NCI-H2227 treated with DMSO at 0.1 percent for 48 hours (cell line): ENCODE data around the gene BAHD1.

Experiments
- DNase-seq: peaks from one replicate; lab custom pipeline; 2025; lab: John Stamatoyannopoulos, UW

Gene BAHD1

DNA sequence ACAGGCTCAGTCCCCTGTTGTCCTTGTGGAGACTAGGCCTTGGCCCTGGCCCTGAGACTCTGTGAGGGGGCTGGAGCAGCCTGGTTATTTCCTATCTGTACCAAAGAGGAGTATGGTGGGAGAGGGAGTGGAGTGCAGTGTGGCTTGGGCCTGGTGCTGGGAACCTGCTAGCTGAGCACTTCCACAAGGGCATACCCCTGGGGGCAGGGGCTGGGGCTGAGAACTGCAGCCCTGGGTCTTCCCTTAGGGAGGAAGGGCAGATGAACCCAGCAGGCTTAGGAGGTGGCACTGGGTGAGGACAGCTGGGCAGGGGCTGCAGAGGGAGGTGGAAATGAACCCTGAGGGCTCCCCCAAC is 26.5 kb downstream of the BAHD1 start:
- no peak for DNase-seq

DNA sequence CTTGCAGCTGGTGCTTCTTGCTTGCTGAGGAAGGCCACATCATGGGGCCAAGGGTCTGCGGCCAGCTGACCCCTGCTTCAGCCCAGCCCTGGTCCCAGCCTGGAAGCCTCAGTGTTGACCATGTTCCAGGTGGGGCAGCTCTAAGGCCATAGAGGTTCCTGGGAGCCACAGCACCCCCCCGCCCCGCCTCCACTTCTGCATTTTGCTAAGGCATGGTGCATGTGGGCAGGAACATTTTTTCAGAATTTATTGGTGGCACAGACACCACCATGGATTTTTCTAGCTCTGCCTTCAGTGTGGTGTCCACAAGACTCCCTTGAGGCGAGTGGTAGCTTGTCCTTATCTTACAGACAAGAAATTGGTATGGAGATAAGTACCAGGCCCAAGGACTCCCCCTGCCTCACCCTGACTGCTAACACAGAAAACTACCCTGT is 28.2 kb downstream of the BAHD1 start:
- DNase-seq, result no peak

DNA sequence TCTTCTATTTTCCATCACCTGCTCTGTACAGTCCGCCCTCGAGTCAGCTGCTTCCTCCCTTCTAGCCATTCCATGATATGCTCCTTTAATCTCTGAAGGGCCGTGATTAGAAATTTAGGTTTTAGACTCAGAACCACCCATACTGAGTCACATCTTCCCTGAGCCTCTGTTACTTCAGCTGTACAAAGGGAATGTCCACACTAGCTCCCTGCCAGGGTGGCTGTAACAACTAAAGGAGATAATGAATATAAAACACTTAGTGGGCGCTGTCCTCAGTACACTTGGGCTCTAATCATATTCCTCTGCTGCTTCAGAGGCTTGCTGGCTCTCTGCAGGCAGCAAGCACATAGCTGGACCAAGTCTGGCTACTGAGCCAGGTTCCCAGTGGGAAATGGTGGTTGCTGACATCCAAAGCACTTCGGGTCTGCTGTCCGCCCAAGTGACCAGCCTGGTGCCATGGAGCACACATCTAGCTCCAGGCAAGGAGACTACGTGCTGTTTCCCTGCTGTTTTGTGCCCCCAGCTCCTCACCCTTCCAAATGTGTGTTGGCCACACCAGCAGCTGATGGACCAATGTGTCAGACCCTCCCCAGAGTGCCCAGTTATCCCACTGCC is 29.1 kb downstream of the BAHD1 start:
- DNase-seq, result no peak

DNA sequence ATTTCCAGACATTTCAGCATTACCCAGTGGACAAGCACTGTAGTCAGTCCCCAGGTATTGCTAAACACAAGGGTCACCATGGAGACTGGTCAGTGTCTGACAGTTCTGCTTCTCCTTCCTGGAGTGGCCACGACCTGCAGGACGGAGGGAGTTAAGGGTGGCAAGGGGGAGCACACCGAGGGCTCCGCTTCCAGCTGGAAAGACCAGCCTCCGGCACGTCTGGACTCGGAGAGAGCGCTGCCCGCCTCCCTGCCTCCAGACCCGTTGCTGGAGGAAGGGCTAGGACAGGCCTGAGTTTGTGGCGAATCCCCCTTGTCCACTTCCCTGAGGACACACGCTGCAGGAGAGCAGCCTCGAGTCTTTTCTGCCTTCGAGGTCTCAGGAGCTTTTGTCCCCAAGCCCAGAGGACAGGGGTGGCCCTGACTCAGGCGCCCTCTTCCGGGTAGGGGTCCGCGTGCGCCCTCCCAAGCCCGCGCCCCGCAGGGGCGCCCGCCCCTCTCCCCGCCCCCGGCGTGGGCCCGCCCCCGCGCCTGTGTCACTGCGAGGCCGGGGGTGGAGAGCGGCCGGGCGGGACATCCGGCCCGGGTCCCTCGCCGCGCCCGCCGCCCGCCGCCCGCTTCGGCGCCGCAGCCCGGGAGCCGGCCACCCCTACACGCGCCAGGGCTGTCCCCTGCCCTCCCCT is 29.8 kb downstream of the BAHD1 start, which contains the start of gene CHST14:
CHST14 (plus strand) TSS at position 562 of the 682 bp plus-strand sequence. CDS start 230 bp downstream, outside the sequence.
- peak; percentile 37 for DNase-seq

DNA sequence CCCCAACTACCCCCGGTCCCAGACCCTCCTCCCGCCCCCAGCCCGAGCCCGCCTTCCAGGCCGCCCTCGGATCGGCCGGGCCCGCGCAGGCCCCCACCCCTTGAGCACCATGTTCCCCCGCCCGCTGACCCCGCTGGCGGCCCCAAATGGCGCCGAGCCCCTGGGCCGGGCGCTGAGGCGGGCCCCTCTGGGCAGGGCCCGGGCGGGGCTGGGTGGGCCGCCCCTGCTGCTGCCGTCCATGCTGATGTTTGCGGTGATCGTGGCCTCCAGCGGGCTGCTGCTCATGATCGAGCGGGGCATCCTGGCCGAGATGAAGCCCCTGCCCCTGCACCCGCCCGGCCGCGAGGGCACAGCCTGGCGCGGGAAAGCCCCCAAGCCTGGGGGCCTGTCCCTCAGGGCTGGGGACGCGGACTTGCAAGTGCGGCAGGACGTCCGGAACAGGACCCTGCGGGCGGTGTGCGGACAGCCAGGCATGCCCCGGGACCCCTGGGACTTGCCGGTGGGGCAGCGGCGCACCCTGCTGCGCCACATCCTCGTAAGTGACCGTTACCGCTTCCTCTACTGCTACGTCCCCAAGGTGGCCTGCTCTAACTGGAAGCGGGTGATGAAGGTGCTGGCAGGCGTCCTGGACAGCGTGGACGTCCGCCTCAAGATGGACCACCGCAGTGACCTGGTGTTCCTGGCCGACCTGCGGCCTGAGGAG is 30.5 kb downstream of the BAHD1 start:
- DNase-seq, result no peak

DNA sequence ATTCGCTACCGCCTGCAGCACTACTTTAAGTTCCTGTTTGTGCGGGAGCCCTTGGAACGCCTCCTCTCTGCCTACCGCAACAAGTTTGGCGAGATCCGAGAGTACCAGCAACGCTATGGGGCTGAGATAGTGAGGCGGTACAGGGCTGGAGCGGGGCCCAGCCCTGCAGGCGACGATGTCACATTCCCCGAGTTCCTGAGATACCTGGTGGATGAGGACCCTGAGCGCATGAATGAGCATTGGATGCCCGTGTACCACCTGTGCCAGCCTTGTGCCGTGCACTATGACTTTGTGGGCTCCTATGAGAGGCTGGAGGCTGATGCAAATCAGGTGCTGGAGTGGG is 31.0 kb downstream of the BAHD1 start:
- DNase-seq, result no peak

DNA sequence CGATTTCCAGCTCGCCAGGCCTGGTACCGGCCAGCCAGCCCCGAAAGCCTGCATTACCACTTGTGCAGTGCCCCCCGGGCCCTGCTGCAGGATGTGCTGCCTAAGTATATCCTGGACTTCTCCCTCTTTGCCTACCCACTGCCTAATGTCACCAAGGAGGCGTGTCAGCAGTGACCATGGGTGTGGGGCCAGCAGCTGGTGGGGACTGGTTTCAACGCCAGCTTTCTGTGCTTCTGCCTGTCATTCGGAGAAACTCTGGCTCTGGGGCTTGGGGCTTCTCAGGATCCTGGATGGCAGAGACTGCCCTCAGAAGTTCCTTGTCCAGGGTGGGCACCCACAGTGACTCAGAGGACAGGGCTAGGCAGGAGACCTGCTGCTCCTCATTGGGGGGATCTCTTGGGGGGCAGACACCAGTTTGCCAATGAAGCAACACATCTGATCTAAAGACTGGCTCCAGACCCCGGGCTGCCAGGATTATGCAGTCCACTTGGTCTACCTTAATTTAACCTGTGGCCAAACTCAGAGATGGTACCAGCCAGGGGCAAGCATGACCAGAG is 31.5 kb downstream of the BAHD1 start:
- DNase-seq, result no peak

DNA sequence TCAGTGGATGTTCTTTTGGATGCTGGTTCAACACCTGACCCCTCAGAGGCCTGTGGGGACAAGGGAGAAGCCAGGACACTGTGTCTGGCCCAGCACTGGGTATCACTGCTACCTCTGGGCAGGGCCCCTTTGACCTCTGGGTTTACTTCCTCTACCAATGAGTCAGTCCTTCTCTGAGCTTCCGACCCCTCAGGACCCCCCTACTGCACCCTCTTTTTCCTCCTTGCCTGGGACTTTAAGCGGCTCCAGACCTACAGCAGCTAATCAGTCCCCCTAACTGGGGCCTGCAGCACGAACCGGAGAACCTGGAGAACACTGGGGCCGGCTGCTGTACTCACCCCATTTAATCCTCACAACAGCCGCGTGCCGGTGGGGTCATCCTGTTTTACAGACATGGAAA is 33.8 kb downstream of the BAHD1 start:
- no peak for DNase-seq

DNA sequence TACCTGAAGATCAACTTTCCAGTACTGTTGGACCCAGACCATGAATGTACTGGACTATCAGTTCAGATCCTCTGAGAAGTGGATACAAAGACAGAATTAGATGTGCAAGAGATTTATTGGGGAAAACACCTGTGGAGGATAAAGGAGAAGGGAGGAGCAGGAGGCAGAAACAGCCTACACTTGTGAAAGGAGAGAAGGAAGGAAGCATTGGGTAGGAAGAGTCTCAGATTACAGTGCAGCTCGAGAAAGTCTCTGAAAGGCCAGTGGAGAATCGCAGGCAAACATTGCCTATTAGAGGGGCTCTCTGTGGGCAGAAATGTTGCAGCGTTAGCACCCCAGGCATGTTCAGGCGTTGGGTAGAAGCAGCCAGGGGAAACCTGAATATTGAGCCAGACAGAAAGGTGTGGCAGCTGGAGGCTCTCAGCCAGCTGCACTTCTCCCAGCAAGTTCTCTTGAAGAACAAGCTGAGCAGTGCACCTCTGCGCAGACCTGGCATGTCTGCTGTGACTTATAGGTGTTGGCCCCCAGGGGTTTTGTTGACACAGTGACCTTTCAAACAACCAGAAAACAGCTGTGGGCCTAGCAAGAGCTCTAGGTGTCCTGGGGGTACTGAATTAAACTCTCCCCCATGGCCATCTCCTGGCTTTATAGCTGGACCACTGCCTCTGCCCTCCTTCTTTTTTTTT is 37.0 kb downstream of the BAHD1 start:
- no peak for DNase-seq

DNA sequence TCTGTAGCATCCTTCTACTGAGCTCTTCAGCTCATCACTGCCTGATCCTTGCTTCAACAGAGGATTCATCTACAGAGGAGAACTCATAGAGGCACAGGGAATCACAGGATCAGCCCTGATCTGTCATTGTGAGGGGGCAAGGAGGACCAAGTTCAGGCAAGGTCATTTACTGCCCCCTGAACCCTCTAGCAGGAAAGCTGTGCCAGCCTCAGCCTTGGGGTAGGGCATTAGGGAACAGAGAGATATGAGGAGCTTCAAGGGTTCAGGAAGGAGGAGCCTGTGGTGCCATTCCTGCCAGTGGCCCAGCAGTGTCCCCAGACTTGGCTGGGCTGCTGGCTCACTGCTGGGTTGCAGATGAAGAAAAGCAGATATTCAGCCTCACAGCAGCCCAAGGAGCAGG is 38.3 kb downstream of the BAHD1 start:
- no peak for DNase-seq

DNA sequence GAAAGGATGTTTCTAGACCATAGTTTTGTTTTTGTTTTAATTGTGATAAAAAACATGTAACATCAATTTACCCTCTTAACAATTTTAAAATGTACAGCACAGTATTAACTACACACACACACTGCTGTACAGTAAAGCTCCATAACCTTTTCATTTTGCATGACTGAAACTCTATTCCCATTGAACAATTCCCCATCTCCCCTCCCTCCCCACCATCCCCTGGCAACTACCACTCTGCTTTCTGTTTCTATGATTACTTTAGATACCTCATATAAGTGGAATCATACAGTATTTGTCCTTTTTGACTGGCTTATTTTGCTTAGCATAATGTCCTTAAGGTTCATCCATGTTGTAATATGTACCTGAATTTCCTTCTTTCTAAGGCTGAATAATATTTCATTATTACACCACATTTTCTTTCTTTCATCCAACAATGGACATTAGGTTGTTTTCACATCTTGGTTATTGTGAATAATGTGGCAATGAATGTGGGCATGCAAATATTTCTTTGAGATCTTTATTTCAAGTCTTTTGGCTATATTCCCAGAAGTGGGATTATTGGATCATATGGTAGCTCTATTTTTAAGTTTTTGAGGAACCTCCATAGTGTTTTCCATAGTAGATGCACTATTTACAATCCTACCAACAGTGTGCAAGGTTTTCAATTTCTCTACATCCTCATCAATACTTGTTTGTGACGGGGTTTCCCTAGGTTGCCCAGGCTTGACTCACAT is 40.8 kb downstream of the BAHD1 start:
- no peak for DNase-seq

DNA sequence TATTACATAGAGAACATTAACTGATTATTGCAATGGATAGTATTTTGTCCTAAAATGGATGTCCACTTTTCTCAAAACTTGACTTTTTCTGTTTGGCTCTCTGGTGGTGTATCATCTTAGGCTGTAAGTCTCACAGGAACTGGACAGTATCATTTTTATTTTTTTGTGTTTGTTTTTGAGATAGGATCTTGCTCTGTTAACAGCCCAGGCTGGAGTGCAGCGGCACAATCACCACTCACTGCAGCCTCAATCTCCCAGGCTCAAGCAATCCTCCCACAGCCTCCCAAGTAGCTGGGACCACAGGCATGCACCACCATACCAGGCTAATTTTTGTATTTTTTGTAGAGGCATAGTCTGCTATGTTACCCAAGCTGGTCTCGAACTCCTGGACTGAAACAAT is 43.2 kb downstream of the BAHD1 start:
- DNase-seq, result no peak

DNA sequence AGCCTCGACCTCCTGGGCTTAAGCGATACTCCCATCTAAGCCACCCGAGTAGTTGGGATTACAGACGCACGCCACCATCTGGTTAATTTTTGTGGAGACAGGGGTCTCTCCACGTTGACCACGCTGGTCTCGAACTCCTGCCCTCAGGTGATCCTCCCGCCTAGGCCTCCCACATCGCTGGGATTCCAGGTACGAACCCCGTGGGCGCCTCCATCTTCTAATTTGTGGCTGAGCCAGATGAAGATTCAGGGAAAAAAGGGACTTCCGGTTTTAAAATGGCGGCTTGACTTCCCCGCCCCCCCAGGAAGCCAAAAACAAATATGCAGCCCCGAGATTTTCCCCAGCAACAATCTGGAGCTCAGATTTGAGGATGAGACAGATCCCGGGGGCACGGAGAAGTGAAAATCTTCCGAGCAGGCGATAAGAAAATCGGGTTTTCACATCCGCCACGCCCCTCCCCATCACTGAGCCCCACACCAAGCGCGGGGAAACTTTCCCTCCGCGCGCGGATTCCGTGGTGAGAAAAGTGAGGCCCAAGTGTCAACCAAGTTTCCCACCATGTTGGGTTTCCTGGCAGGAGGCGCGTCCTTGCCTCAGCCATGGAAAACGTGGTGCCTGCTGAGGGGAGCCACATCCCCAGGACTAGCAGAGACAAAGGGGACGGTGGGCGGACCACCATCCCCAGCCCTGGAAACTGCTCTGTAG is 45.5 kb downstream of the BAHD1 start:
- DNase-seq, result no peak

DNA sequence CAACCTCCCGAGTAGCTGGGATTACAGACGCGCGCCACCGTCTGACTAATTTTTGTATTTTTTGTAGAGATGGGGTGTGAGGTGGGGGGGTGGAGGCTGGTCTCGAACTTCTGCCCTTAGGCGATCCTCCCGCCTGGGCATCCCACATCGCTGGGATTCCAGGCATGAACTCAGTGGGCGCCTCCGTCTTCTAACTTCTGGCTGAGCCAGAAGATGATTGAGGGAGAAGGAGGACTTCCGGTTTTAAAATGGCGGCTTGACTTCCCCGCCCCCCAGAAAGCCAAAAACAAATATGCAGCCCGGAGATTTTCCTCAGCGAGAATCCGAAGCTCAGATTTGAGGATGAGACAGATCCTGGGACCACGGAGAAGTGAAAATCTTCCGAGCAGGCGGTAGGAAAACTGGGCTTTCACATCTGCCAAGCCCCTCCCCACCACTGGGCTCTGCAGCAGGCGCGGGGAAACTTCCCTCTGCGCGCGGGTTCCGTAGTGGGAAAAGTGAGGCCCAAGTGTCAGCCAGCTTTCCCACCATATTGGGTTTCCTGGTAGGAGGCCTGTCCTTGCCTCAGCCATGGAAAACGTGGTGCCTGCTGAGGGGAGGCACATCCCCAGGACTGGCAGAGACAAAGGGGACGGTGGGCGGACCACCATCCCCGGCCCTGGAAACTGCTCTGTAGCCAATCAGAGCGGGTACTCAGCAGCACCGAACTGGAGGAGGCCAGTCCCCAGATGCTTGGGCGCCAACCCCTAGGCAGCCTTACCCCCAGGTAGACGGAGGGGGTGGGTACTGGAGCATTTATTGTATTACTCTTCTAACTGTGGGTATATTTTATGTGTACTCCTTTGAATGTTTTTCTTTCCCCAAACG is 47.3 kb downstream of the BAHD1 start:
- no peak for DNase-seq

DNA sequence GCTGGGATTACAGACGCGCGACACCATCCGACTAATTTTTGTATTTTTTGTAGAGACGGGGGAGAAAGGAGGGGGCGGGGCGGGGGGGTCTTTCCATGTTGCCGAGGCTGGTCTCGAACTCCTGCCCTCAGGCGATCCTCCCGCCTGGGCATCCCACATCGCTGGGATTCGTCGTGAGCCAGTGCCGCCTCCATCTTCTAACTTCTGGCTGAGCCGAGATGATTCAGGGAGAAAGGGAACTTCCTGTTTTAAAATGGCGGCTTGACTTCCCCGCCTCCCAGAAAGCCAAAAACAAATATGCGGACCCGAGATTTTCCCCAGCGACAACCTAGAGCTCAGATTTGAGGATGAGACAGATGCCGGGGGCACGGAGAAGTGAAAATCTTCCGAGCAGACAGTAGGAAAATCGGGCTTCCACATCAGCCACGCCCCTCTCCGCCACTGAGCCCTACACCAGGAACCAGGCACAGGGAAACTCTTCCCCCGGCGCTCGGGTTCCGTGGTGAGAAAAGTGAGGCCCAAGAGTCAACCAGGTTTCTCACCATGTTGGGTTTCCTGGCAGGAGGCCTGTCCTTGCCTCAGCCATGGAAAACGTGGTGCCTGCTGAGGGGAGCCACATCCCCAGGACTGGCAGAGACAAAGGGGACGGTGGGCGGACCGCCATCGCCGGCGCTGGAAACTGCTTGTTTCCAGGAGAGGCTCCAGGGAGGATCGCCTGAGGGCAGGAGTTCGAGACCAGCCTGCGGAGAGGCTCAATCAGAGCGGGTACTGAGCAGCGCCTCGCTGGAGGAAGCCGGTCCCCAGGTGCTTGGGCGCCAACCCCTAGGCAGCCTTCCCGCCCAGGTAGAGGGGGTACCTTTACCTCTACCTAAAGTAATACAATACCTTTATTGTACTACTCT is 48.8 kb downstream of the BAHD1 start:
- no peak for DNase-seq

DNA sequence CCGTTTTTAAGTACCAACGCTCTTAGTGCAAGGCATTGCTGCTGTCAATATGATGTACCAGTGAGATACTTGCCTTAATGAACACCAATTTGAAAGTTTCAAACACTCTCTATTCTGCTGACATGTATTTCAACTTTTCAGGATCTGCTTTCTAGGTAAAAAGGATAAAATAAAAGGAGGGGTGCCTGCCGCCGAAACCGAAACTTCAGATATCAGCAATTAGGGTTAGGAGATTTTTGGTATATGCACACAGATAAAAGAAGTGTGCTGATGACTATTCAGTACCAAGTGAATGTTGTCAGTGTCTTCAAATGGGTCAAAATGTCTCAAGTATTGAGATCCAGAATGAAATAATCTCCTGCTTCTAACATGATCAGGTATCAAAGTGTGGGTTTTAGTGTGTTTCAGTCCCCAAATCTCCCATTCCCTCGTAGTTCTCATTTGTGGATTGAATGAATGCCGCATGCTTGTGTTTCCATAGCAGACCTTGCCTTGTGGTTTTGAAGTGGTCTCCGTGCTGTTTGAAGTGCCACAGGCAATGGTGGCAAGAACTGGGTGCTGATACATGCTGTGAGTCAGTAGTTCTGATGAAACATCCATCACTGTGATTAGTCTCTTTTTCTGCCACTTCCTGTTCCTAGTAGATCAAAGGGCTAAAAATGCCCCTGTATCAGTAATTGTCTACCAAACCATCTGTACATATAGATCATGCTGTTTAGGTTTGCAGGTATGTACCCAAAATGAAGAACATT is 52.5 kb downstream of the BAHD1 start:
- no peak for DNase-seq

DNA sequence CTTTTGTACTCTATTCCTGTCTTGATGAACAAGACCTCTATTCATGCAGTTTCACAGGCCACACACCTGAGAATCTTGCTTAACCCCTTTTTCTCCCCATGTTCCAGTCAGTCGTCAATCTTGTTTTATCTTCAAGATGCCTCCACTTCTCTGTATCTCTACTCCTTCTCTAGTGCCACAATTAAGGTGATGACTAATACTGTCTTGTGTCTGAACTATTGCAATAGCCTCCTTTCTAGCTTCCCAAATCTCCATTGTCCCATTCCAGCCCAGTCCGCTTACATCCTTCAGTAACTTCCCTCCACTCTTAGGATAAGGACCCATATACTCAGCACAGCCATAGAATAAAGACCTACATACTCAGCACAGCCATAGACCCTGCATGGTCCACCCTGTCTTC is 54.8 kb downstream of the BAHD1 start:
- no peak for DNase-seq

DNA sequence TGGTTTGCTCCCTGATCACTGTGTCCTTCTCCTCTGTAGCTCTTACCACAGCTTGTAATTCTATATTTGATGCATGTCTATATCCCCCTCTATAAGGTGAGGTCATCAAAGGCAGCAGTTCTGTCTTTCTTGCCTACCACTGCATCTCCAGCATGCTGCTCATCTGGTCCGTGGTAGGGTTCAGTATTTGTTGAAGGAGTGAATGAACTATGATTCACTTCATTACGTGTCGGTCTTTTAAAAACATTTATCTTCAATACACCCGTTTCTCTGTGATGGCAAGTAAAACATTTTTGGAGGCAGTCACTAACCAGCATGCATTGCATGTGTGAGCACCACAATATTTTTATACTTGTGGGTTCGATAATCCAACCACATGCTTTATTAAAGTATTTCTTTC is 57.7 kb downstream of the BAHD1 start:
- no peak for DNase-seq

DNA sequence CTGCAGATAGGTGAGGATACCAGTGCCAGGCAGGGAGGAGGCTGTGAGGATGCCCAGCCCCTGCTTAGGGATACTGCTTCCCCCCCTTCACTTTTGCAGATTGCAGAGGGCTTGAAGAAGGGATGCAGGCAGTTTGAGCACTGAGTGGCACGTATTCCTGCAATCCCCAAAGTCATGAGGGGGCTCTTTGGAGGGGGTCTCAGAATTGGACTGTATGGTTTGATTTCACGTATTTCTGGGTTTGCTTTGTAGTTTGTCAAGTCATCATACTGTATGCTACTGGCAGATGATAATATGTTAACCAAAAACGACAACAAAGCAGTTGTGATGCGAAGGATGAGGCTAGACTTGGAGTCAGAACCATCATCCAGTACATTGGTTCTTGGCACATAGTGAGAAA is 58.1 kb downstream of the BAHD1 start:
- DNase-seq, result no peak
